ENCODE measurements around the gene R3HDM1.

- TF ChIP-seq CTCF (IDR thresholded peaks at IDR 0.05) (no peak), POLR2A (IDR thresholded peaks at IDR 0.05) (no peak)
These were observed 135.8 kb downstream of the R3HDM1 start for GRCh38 chr2:135667045-135667444.
